SK-N-SH (cell line): ENCODE measurements around the gene CA7.

Experiments used
- JUND ChIP-seq: IDR thresholded peaks from 2 replicates; pipeline ENCODE4 v1.4.0; 2012
- RXRA ChIP-seq: IDR thresholded peaks from 2 replicates; pipeline ENCODE4 v1.4.0; 2012; ENCODE audit warnings: low read depth, mild to moderate bottlenecking, borderline replicate concordance
- SMC3 ChIP-seq: IDR thresholded peaks from 2 replicates; pipeline ENCODE4 v1.6.1; 2012; ENCODE audit warnings: low read depth, low read length, improper control_type of control experiment
- TF ChIP-seq, protein P1 (sequence below): fragments of 200-600 bp; sonication (generic); IDR thresholded peaks from 2 replicates; pipeline ENCODE4 v1.6.1; 2017; ENCODE audit warnings: antibody characterized with exemption, mild to moderate bottlenecking, moderate library complexity

DNA sequence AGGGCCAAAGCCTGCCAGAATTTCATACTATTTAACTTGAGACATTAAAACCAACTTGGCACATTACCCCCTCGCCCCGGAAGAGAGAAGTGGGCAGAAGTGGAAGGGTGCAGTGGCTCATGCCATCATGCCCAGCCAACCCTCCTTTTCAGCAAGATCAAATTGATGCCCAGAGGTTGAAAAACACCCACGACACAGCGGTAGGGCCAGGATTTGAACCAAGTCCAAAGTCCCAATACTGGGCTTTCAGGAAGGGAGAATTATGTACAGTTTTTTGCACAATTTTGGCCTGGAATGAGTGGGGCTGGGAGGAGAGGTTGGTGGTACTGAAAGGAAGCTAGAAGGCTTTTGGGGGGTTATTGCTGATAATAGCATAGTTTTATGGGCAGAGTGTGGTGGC, 47.1 kb downstream of the CA7 start:
- TF ChIP-seq, protein P1, sequence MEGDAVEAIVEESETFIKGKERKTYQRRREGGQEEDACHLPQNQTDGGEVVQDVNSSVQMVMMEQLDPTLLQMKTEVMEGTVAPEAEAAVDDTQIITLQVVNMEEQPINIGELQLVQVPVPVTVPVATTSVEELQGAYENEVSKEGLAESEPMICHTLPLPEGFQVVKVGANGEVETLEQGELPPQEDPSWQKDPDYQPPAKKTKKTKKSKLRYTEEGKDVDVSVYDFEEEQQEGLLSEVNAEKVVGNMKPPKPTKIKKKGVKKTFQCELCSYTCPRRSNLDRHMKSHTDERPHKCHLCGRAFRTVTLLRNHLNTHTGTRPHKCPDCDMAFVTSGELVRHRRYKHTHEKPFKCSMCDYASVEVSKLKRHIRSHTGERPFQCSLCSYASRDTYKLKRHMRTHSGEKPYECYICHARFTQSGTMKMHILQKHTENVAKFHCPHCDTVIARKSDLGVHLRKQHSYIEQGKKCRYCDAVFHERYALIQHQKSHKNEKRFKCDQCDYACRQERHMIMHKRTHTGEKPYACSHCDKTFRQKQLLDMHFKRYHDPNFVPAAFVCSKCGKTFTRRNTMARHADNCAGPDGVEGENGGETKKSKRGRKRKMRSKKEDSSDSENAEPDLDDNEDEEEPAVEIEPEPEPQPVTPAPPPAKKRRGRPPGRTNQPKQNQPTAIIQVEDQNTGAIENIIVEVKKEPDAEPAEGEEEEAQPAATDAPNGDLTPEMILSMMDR = no peak
- TF ChIP-seq JUND = no peak
- no peak for TF ChIP-seq SMC3
- no peak for TF ChIP-seq RXRA
